Epithelial cell of esophagus (primary cell): ENCODE results near the gene BIRC5.
"Not testable (repeated sequence)": the region's sequence is repeated elsewhere in the genome, so short reads cannot be mapped to it uniquely, and the experiment has no call there.

ENCODE experiments used
- DNase-seq: peaks from one replicate; pipeline ENCODE4 v3.0.0; 2010; ENCODE audit warnings: low read depth
- H3K4me3 ChIP-seq: 2 replicates; pipeline ENCODE4 v1.5.1; 2011; ENCODE audit warnings: mild to moderate bottlenecking, low read length, control low read depth
- TF ChIP-seq, protein P1 (sequence below): IDR thresholded peaks from 2 replicates; pipeline ENCODE4 v1.5.1; 2011; ENCODE audit warnings: low read depth, mild to moderate bottlenecking, low read length, control low read depth, inconsistent platforms; ENCODE audit not compliant: insufficient read depth; ENCODE audit errors: missing control alignments

BIRC5 gene

DNA sequence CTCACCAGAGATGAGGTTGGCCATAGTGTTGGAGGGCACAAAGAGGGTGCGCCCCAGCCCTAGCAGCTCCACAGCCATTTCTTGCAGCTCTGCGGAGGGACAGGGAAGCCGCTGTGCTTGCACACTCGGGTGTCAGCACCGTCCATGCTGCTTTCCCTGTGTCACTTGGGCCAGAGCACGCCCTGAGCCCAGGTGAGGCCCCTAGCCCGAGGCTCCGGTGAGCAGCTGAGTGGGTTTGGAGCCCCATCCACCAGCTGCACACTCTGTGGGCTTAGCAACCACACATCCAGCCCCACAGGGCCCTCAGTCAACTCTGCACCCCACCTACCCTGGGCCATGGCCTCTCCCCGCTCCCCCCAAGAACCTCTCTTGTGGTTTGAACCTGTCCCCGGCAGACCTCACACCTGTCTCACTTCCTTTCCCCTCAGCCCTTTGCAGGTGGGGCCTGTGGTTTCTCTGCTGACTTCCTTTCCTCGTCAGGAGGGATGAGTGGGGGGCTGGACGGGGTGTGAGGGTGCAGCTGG is 38.1 kb downstream of the BIRC5 start:
- TF ChIP-seq, protein P1, sequence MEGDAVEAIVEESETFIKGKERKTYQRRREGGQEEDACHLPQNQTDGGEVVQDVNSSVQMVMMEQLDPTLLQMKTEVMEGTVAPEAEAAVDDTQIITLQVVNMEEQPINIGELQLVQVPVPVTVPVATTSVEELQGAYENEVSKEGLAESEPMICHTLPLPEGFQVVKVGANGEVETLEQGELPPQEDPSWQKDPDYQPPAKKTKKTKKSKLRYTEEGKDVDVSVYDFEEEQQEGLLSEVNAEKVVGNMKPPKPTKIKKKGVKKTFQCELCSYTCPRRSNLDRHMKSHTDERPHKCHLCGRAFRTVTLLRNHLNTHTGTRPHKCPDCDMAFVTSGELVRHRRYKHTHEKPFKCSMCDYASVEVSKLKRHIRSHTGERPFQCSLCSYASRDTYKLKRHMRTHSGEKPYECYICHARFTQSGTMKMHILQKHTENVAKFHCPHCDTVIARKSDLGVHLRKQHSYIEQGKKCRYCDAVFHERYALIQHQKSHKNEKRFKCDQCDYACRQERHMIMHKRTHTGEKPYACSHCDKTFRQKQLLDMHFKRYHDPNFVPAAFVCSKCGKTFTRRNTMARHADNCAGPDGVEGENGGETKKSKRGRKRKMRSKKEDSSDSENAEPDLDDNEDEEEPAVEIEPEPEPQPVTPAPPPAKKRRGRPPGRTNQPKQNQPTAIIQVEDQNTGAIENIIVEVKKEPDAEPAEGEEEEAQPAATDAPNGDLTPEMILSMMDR = no peak
- no peak overlapping the region for H3K4me3 ChIP-seq

GRCh38 chr17:78252701-78253635 is 38.9 kb downstream of the BIRC5 start:
- H3K4me3 ChIP-seq = no peak overlapping the region
- DNase-seq = no peak
- TF ChIP-seq, protein P1 = no peak

More for the DNA sequence above, 38.1 kb downstream of the BIRC5 start:
- DNase-seq = no peak

- peak overlapping the region; percentile 75 for H3K4me3 ChIP-seq
- DNase-seq = not testable (repeated sequence)
Measured at GRCh38 chr17:78253636-78253945, 39.5 kb downstream of the BIRC5 start.

GRCh38 chr17:78253946-78254672 is 40.1 kb downstream of the BIRC5 start:
- peak overlapping the region; percentile 75 for H3K4me3 ChIP-seq
- DNase-seq = peak; percentile 81
- TF ChIP-seq, protein P1 = no peak

DNA sequence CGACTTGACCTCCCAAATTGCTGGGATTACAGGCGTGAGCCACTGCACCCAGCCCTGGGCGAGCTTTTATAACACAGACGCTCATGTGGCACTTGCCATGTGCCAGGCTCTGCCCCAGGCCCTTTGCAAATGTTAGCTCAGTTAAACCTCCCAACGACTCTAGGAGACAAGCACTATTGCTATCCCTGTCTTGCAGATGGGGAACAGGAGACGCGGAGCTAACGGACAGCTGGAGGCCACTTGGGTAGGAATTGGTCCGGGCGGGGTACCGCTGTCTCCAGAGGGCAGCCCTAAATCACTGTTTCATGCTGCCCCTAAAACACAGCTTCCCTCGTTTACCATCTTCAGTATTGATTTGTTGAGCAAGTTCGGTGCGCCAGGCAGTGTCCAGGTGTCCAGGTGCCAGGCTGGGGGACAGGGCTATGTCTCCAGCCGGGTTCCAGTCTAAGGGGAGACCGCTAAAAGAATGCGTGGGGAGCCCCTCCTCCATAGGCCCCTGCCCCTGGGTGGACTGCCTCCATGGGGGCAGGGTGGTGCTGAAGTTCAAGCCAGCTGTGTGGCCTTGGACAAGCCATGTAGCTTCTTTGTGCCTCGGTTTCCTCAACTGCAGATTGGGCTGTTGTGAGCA is 41.1 kb downstream of the BIRC5 start:
- DNase-seq = no peak
- no peak overlapping the region for H3K4me3 ChIP-seq
- TF ChIP-seq, protein P1 = no peak

DNA sequence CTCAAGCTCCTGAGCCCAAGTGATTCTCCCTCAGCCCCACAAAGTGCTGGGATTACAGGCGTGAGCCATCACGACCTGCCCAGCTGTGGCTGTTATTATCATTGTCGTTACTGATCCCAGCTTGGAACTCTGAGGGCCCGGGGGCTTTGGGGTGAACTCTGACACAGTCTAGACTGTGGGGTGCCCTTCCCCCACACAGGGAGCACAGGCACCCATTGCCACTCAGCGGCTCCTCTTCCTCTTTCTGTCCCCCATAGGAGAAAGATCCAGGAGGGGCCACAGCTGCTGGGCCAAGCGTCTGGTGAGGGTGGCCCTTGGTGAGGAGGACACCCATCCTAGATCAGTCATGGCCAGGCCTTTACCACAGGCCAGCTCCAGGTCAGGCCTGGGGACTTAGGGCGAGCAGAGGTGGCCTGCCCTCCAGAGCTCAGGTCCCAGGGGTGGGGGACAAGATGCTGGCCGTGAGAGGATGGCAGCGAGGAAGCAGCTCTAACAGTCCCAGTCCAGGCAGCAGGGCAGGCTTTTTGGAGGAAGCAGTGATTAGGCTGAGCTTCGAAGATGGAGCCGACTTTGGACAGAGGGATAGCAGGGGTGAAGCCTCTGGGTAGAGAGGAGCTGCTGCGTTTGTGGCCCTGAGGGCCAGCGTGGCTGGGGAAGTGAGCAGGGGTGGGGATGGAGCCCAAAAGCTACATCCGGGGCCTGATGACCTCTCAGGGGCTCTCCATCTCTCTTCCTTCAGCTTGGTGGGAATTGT is 42.1 kb downstream of the BIRC5 start:
- no peak overlapping the region for H3K4me3 ChIP-seq
- no peak for DNase-seq
- TF ChIP-seq, protein P1 = no peak
